Fibroblast of mammary gland (primary cell): ENCODE data around the gene MAP4K3.

Experiments used
- DNase-seq: peaks from one replicate; pipeline ENCODE4 v3.0.0-alpha.2; 2010; ENCODE audit warnings: low read depth
- H3K4me3 ChIP-seq: 2 replicates; pipeline ENCODE4 v1.5.1; 2011; ENCODE audit warnings: low read depth, mild to moderate bottlenecking, low read length, moderate library complexity; ENCODE audit not compliant: control insufficient read depth
- TF ChIP-seq, protein P1 (sequence below): conservative IDR thresholded peaks from 2 replicates; pipeline ENCODE4 v1.5.1; 2011; ENCODE audit warnings: low read depth, low read length, inconsistent platforms; ENCODE audit not compliant: control insufficient read depth, insufficient read depth

The MAP4K3 gene

DNA sequence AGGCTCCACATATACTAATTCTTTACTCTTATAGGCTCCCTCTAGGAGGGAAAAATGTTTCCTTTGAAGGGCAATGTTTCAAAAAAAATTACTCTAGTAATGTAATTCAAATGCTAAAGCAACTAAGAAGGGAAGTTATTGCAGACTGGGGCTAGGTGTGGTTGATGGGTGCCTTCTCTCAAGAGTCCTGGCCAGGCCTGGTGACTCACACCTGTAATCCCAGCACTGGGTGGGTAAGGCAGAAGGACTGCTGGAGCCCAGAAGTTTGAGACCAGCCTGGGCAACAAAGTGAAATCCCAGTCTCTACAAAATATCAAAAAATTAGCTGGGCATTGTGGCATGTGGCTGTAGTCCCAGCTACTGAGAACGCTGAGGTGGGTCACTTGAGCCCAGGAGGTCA, 162.1 kb downstream of the MAP4K3 start:
- no peak overlapping the region for H3K4me3 ChIP-seq
- DNase-seq, result no peak
- TF ChIP-seq, protein P1, sequence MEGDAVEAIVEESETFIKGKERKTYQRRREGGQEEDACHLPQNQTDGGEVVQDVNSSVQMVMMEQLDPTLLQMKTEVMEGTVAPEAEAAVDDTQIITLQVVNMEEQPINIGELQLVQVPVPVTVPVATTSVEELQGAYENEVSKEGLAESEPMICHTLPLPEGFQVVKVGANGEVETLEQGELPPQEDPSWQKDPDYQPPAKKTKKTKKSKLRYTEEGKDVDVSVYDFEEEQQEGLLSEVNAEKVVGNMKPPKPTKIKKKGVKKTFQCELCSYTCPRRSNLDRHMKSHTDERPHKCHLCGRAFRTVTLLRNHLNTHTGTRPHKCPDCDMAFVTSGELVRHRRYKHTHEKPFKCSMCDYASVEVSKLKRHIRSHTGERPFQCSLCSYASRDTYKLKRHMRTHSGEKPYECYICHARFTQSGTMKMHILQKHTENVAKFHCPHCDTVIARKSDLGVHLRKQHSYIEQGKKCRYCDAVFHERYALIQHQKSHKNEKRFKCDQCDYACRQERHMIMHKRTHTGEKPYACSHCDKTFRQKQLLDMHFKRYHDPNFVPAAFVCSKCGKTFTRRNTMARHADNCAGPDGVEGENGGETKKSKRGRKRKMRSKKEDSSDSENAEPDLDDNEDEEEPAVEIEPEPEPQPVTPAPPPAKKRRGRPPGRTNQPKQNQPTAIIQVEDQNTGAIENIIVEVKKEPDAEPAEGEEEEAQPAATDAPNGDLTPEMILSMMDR, result no peak

DNA sequence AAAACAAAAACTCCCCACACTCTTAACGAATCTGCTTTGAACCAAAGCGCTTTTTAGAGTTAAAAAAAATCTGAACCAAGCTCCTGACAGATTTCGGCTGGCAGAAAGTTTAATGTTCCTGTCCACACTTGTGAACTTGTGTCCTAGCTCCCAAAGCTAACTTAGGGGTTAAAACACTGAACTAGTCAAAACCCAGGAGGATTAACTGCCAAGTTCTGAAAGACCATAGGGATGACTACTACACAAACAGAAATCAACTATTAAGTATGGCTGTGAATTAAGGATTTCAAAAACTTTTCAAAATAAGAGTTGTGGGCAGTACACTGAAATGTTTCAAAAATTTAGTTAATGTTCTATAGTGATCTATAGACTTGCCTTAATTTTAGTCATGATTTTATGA, 167.1 kb downstream of the MAP4K3 start:
- TF ChIP-seq, protein P1, result no peak
- no peak for DNase-seq
- H3K4me3 ChIP-seq, result no peak overlapping the region

DNA sequence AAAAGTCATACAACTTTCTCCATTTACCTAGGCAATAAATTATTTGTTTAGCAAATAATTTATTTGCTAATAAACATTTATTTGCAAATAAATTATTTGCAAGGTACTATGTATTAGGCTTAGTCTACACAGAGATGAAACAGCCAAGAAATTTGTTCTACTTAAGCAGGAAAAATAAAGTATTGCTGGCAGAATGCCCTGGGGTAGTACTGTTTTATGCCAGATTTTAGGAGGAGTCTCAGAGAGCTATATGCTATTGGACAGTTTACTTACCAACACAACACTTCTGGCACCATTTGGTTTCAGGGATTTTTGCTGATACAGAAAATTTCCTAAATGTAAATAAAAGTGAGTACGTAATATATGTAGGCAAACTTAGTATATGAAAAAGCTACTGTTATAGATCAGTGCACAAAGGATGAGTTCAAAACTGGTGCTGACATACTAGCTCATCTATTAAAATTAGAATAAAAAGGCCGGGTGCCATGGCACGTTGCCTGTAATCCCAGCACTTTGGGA, 170.1 kb downstream of the MAP4K3 start:
- H3K4me3 ChIP-seq, result no peak overlapping the region
- TF ChIP-seq, protein P1, result no peak
- peak; percentile 32 for DNase-seq

DNA sequence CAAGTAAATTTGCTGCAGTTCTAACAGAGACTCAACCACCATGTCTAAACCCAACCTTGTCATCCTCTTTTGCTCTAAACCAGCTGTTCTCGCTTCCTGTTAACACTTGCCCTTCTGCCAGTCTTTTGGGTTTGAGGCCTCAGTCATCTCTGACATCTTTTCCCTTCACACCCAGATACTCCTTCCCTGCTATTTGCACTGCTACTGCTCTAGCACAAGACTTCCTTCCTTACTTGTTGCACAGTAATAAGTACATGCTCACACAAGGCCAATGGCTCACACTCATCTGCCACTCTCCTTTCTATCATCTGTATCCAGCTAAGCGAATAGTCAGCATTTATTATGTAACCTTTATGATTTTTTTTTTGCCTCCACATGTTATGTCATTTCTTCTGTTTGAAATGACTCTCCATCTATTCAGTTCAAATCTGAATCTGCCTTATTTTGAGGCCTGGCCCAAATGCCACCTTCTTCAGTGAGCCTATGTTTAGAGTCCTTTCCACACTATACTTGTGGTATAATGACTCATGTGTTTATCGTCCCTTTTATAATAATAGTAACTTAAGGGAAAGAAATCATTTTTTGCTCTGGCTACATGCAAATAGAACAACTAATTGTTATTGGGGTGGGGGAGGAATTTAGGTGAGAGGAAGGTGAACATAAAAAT, 170.8 kb downstream of the MAP4K3 start:
- peak; percentile 8 for DNase-seq
- H3K4me3 ChIP-seq, result no peak overlapping the region
- TF ChIP-seq, protein P1, result no peak

DNA sequence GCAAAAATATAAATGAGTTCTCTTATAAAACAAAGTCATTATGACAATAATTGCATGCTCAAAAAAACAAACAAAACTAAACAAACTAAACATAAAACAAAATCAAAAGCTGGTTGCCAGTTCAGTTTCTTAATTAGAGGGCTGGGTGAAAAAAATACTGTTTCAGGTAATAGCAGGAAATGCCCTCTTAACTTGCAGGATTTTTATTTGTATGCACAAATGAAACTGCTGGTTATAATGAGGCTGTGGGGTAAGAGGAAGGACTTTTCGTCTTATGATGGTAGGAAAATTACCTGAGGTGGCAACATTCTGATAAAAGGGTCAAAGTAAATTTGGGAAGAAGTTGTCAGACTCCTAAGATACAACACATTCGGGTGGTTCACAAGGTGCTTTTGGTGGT, 171.8 kb downstream of the MAP4K3 start:
- no peak for DNase-seq
- no peak overlapping the region for H3K4me3 ChIP-seq
- TF ChIP-seq, protein P1, result no peak

DNA sequence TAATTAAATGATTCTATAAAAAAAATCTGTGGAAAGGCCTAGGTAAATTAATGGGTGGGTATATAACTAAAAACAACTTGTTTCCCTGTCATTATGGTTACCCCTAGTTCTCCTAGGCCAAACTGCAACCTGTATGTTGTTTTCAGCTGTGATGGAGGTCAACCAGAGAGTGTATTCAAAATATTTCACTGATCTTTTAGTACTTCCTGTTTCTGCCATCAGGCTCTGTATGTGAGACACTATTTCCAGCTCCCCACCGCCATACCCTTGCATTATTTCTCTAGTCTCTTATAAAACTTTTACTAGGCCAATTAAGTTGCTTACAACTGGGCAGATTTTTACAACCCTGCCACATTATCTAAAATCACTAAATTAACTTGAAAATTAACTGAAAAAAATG, 172.4 kb downstream of the MAP4K3 start:
- TF ChIP-seq, protein P1, result no peak
- no peak overlapping the region for H3K4me3 ChIP-seq
- no peak for DNase-seq
